ENCODE data around the gene INMT.

The INMT gene

DNA sequence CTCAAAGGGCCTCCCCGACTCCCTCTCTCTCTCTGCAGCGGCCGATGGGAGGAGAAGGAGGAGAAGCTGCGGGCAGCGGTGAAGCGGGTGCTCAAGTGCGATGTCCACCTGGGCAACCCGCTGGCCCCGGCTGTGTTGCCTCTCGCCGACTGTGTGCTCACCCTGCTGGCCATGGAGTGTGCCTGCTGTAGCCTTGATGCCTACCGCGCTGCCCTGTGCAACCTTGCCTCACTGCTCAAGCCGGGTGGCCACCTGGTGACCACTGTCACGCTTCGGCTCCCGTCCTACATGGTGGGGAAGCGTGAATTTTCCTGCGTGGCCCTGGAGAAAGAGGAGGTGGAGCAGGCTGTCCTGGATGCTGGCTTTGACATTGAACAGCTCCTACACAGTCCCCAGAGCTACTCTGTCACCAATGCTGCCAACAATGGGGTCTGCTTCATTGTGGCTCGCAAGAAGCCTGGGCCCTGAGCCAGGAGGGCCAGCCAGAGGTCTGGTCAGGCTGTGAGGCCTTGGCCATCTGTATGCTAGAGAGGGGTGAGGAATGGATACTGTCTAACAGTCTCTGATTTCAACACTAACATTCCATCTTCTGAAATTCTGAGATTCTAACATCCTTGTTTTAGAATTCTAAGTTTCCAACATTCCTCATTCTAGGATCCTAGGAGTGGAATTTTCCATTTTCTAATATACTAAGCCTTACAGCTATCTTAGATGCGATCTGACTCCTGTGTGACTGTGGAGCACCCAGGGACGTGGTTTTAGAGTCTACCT, 3.6 kb downstream of the INMT start:
- no peak for DNase-seq (ENCODE audit: extremely low read depth, low read depth)
- TF ChIP-seq, protein P1, sequence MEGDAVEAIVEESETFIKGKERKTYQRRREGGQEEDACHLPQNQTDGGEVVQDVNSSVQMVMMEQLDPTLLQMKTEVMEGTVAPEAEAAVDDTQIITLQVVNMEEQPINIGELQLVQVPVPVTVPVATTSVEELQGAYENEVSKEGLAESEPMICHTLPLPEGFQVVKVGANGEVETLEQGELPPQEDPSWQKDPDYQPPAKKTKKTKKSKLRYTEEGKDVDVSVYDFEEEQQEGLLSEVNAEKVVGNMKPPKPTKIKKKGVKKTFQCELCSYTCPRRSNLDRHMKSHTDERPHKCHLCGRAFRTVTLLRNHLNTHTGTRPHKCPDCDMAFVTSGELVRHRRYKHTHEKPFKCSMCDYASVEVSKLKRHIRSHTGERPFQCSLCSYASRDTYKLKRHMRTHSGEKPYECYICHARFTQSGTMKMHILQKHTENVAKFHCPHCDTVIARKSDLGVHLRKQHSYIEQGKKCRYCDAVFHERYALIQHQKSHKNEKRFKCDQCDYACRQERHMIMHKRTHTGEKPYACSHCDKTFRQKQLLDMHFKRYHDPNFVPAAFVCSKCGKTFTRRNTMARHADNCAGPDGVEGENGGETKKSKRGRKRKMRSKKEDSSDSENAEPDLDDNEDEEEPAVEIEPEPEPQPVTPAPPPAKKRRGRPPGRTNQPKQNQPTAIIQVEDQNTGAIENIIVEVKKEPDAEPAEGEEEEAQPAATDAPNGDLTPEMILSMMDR (IDR thresholded peaks at IDR 0.05; ENCODE audit: low read depth, low read length, missing control alignments): no peak
- no peak overlapping the region for H3K4me3 ChIP-seq (replicated peaks; ENCODE audit: low read depth, low read length)

DNA sequence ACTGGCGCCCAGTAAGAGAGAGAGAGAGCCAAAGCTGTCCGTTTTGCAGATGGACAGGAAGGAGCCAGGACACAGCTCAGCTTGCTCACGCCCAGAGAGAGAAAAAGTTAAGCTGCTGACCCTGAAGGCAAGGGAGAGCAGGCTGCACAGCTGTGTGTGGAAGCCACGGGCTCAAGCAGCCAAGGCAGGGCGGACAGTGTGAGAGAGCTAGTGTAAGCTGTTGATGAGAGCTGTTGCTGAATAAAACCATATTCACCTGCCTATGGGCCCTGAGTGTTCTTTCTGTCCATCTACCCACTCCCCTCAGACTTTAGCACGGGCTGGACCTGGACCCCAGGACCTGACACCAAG, 5.4 kb downstream of the INMT start:
- TF ChIP-seq, protein P1 (IDR thresholded peaks at IDR 0.05; ENCODE audit: low read depth, low read length, missing control alignments): no peak
- no peak for DNase-seq (ENCODE audit: extremely low read depth, low read depth)
- H3K4me3 ChIP-seq (replicated peaks; ENCODE audit: low read depth, low read length): no peak overlapping the region

DNA sequence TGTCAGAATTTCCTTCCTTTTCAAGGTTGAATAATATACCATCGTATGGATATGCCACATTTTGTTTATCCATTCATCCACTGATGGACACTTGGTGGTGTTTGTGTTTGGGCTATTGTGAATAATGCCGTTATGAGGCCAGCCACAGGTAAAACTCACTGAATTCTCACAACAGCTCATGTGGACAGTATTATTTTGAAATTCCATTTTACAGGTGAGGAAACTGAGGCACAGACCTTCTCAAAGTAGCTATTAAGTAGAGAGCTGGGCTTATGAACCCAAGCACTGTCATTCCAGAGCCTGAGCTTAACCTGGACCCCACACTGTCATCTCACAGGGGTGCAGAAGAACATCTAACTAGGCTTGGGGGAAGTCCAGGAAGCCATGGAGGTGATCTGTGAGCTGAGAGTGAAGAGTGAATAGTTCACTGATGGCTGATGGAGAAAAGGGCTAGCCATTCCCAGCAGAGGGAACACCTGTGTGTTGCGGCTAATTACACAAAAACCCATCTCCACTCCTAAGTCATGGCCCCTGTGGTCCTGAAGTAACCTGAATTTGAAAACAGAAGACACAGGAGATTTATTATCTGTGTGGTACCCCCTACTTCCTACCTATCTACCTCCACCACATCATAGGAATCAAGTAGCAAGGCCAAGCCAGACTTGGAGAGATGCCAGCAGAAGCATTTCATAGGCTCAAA, 8.7 kb downstream of the INMT start:
- no peak overlapping the region for H3K4me3 ChIP-seq (replicated peaks; ENCODE audit: low read depth, low read length)
- no peak for DNase-seq (ENCODE audit: extremely low read depth, low read depth)
- TF ChIP-seq, protein P1 (IDR thresholded peaks at IDR 0.05; ENCODE audit: low read depth, low read length, missing control alignments): no peak

DNA sequence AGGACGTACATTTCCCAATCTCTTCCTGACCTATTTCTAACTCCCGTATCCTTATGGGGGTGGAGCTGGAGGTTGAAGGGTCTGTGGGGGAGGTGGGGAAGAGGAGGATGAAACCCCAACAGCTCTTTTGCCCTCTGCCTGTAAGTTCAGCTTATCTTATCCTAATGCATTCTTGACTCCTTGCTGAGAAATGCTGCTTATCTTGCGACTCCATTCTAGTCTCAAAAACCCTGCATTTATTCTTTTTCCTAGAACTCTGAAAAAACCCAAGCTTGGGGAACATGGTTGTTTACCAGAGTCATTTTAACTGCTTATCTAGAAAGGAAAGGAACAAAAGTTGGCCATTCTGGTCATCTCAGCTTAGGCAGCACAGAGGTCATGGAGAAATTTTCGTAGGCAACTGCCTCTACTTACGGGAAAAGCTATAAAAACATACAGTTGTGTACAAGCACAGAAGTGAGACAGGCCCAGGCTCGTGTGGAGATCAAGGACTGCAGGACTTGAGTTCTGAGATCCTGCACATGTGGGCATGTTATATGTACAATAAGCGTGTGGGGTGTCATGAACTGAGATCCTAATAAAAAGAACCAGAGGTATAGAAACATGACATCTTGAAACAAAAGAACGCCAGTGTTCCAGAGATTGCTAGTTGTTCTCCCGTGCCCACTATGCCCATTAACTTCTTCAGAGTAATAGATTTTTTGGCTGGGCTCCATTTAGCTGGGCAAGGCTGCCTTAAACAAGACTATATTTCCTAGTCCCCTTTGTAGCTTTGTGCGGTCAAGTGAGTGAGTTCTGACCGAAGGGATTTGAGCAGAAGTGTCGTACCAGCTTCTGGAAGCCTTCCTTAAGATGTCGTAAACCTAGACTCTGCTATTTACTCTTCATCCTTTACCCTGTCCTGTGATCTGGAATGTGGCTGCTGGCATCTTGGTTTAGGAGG, 9.6 kb downstream of the INMT start:
- no peak for DNase-seq (ENCODE audit: extremely low read depth, low read depth)
- TF ChIP-seq, protein P1 (IDR thresholded peaks at IDR 0.05; ENCODE audit: low read depth, low read length, missing control alignments): no peak
- H3K4me3 ChIP-seq (replicated peaks; ENCODE audit: low read depth, low read length): no peak overlapping the region

DNA sequence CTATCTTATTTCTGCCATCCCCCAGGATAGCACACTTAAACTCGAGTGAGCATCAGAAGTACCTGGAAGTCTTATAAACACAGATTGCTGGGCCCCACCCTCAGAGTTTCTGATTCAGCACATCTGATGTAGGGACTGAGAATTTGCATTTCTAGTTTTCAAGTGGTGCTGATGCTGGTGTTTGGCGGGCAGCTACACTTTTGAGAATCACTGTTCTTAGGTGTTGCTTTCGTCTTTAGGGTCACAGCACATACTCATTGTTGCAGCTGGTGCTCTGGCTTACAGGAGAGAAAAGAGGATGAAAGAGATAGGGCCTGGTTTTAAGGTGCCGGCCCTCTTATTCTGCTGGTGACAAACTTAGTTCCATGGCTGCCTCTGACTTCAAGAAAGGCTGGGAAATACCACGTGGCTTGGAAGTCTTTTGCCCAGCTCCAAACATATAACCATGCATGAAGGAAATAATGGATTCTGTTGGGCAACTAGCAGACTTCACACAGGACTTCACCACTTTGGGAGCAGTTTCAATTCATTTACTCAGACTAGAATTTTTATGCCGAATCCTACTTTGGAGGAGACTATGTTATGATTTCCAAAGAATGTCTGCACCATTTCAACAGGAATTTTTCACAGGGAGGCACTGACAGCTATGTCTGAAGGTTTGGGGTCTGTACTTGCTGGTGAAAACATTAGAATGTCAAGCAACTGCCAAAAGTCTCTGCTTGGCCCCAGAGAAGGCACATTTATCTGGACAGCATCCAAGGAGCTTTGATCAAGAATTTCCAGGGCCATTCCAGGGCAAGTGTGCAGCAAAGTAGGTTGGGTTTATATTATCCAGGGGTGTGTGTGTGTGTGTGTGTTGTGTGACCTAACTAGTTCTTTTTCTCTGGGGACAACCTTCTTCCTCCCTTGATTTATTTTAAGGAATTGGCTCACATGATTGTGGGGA, 12.4 kb downstream of the INMT start:
- no peak for DNase-seq (ENCODE audit: extremely low read depth, low read depth)
- no peak overlapping the region for H3K4me3 ChIP-seq (replicated peaks; ENCODE audit: low read depth, low read length)
- TF ChIP-seq, protein P1 (IDR thresholded peaks at IDR 0.05; ENCODE audit: low read depth, low read length, missing control alignments): no peak

DNA sequence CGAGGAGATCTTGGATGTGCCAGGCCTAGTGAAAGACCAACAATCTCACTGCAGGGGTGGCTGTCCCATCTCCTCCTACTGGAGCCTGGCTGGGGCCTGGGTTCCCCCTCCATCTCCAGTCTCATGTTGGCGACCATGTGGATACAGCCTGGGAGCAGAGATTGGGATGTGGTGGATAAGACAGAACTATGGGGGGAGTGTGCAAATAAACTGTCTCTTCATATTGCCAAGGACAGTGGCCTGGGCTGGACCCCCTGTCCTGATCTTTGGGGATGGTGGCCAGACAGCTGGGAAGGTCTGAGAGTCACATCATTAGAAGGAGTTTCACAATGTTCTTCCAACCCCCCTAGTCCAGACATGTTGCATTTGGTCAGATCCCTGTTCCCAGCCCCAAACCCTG, 13.5 kb downstream of the INMT start:
- no peak for DNase-seq (ENCODE audit: extremely low read depth, low read depth)
- TF ChIP-seq, protein P1 (IDR thresholded peaks at IDR 0.05; ENCODE audit: low read depth, low read length, missing control alignments): no peak
- H3K4me3 ChIP-seq (replicated peaks; ENCODE audit: low read depth, low read length): no peak overlapping the region
